GM12878 (cell line): ENCODE data around the gene UIMC1. TPM values are rescaled to one million over a fixed set of nuclear protein-coding genes. Genes with fewer than 3 reads are reported as not detected.

ENCODE experiments used
- ATAC-seq: fragments of 200-7000 bp; cut with Tn5 transposase; 3 replicates; pipeline ENCODE4 v1.9.1; 2020; ENCODE audit warnings: mild to moderate bottlenecking, moderate library complexity
- BruUV-seq: library from RNA; stranded (reverse); fragments of 400-500 nt; replicated peaks from 2 replicates; lab custom pipeline; 2021; lab: Mats Ljungman, UMichigan
- CTCF ChIA-PET: fragments of 300-600 bp; sonication (Branson Sonifier 250); formaldehyde crosslinking; extraction: SDS; loops from one replicate; lab custom pipeline; 2021; ENCODE audit warnings: inconsistent platforms; lab: Yijun Ruan, JAX
- POLR2A ChIA-PET: fragments of 350-600 bp; formaldehyde crosslinking; extraction: SDS; loops from one replicate; lab custom pipeline; 2021; ENCODE audit warnings: inconsistent platforms; lab: Charles Lee
- RAD21 ChIA-PET: fragments of 300-600 bp; sonication (Branson Sonifier 250); formaldehyde crosslinking; loops from one replicate; lab custom pipeline; 2023; ENCODE audit warnings: antibody characterized with exemption; ENCODE audit not compliant: unreplicated experiment; lab: Charles Lee
- SMC1A ChIA-PET: fragments of 300-600 bp; sonication (Branson Sonifier 250); formaldehyde crosslinking; loops from one replicate; lab custom pipeline; 2023; ENCODE audit not compliant: unreplicated experiment, uncharacterized antibody; lab: Charles Lee
- DNase-seq: peaks from one replicate; pipeline ENCODE4 v3.0.0-alpha.2; 2011; ENCODE audit warnings: low read depth, low spot score
- FAIRE-seq: peaks from 3 replicates; lab custom pipeline; 2011; peaks lifted over from hg19 to GRCh38; lab: Jason Lieb, UNC
- H2AFZ ChIP-seq: 2 replicates; pipeline ENCODE4 v1.6.0; 2011; ENCODE audit warnings: low read depth, low read length, control low read depth; ENCODE audit not compliant: control insufficient read depth
- H3K27ac ChIP-seq: 2 replicates; pipeline ENCODE4 v1.5.1; 2011; ENCODE audit warnings: control low read depth; ENCODE audit not compliant: control insufficient read depth, insufficient read depth
- H3K27me3 ChIP-seq, 2 experiments: replicated peaks in 1 of 2; 2 replicates each; pipeline versions ENCODE4 v1.6.0 to v1.6.1; 2011; ENCODE audit warnings: low read length in 1 of 2; ENCODE audit not compliant: control insufficient read depth in 2 of 2, insufficient read depth in 2 of 2
- H3K36me3 ChIP-seq, 2 experiments: 2 replicates each; pipeline ENCODE4 v1.5.1; 2011; ENCODE audit warnings: low read length in 1 of 2; ENCODE audit not compliant: control insufficient read depth in 2 of 2, insufficient read depth in 2 of 2
- H3K4me1 ChIP-seq: 2 replicates; pipeline ENCODE4 v1.6.1; 2011; ENCODE audit warnings: mild to moderate bottlenecking, low read length, moderate library complexity, mixed read lengths; ENCODE audit not compliant: control insufficient read depth, insufficient read depth
- H3K4me2 ChIP-seq: 2 replicates; pipeline ENCODE4 v1.6.0; 2011; ENCODE audit warnings: control low read depth; ENCODE audit not compliant: control insufficient read depth, insufficient read depth
- H3K4me3 ChIP-seq: fragments of 200-600 bp; sonication (generic); 2 replicates; pipeline ENCODE4 v1.5.1; 2016
- H3K79me2 ChIP-seq: 2 replicates; pipeline ENCODE4 v1.6.0; 2011; ENCODE audit warnings: low read length; ENCODE audit not compliant: control insufficient read depth, insufficient read depth
- H3K9ac ChIP-seq: 2 replicates; pipeline ENCODE4 v1.8.0; 2011; ENCODE audit warnings: low read length, control low read depth, mixed read lengths; ENCODE audit not compliant: control insufficient read depth, insufficient read depth
- H3K9me3 ChIP-seq: replicated peaks from 3 replicates; pipeline ENCODE4 v1.5.1; 2011; ENCODE audit warnings: mild to moderate bottlenecking, low read length; ENCODE audit not compliant: control insufficient read depth, insufficient read depth
- H4K20me1 ChIP-seq: 2 replicates; pipeline ENCODE4 v1.6.0; 2011; ENCODE audit not compliant: control insufficient read depth, insufficient read depth
- CTCF ChIP-seq, 3 experiments: IDR thresholded peaks in 2 of 3; conservative IDR thresholded peaks in 1 of 3; 2 replicates each; pipeline ENCODE4 v1.5.1; 2011; ENCODE audit warnings: low read depth in 3 of 3, low read length in 3 of 3, mild to moderate bottlenecking in 3 of 3, control low read depth in 2 of 3, moderate library complexity in 2 of 3, inconsistent platforms in 1 of 3, mixed read lengths in 1 of 3; ENCODE audit not compliant: control insufficient read depth in 2 of 3, insufficient read depth in 1 of 3; ENCODE audit errors: extremely low read depth in 1 of 3
- E2F8 ChIP-seq: fragments of 450-650 bp; IDR thresholded peaks from 2 replicates; pipeline ENCODE4 v1.6.1; 2018; ENCODE audit warnings: mild to moderate bottlenecking, low read depth, moderate library complexity; ENCODE audit not compliant: partially characterized antibody
- FOS ChIP-seq: IDR thresholded peaks from 3 replicates; pipeline ENCODE4 v1.6.1; 2011; ENCODE audit warnings: borderline replicate concordance; ENCODE audit not compliant: insufficient read length; ENCODE audit errors: extremely low read depth
- HCFC1 ChIP-seq: fragments of 150-350 bp; IDR thresholded peaks from 2 replicates; pipeline ENCODE4 v1.6.1; 2014; ENCODE audit warnings: low read length
- PAX8 ChIP-seq: fragments of 450-650 bp; IDR thresholded peaks from 2 replicates; pipeline ENCODE4 v1.6.1; 2017; ENCODE audit warnings: mild to moderate bottlenecking, moderate library complexity
- REST ChIP-seq: IDR thresholded peaks from 2 replicates; pipeline ENCODE4 v1.6.1; 2012; ENCODE audit warnings: mild to moderate bottlenecking, low read depth, low read length
- ZBED1 ChIP-seq: IDR thresholded peaks from 2 replicates; pipeline ENCODE4 v1.6.1; 2016; ENCODE audit warnings: borderline replicate concordance
- WGBS: methylation state at CpG from one replicate; pipeline ENCODE4 v1.1.6; 2016; ENCODE audit warnings: low lambda C conversion rate; ENCODE audit not compliant: insufficient replicate concordance, insufficient coverage; ENCODE audit errors: missing lambda C conversion rate; 5-methylcytosine and 5-hydroxymethylcytosine counted together
- in situ Hi-C: fragments of 300-500 bp; cut with MboI; formaldehyde crosslinking; loops from 9 replicates; pipeline ENCODE4 v1.14.3; 2018; ENCODE audit warnings: mixed read lengths
- intact Hi-C: fragments of 100-400 bp; cut with micrococcal nuclease; formaldehyde crosslinking; loops from one replicate; pipeline ENCODE4 v1.14.2; 2022; ENCODE audit not compliant: unreplicated experiment
- polyA plus RNA-seq, 11 experiments: library from polyadenylated mRNA; depleted of rRNA in 4 of 11; unstranded in 6 of 11; stranded (reverse) in 5 of 11; fragments of >200 nt; fragmentation: Nextera tagmentation in 4 of 11; fragmentation: Illumina TruSeq in 1 of 11; extraction: Ambion mirVana in 4 of 11; extraction: Trizol in 1 of 11; gene quantifications; 1 replicate in 1 of 11; 2 replicates in 10 of 11; pipeline versions ENCODE4 v1.2.1 to v1.2.3, GENCODE V29; 2011 to 2016; ENCODE audit warnings: inconsistent platforms in 2 of 11, missing spikeins in 2 of 11, low read depth in 1 of 11
- total RNA-seq, 4 experiments: library from RNA; depleted of rRNA in 3 of 4; stranded (reverse); fragments of >200 nt in 3 of 4; fragmentation: Illumina TruSeq in 1 of 4; extraction: Trizol in 1 of 4; gene quantifications; 2 replicates each; pipeline versions ENCODE4 v1.2.1 to v1.2.3, GENCODE V29; 2013 to 2021

The UIMC1 gene
- total and polyA plus RNA-seq, 10 of the 15 experiments (the other 5 are each of a cell fraction or from before 2014, with no cell fraction given), result 16.2 to 51.4 (median 32.7) TPM

GRCh38 chr5:177041936-177042335, 35.4 kb upstream of the UIMC1 start:
- WGBS, result 100% methylated on average over 2 of the region's 2 CpGs
- H3K36me3 ChIP-seq, result peaks cover 10 to 13% of the 10 kb centered on the region in 2 experiments
- H3K4me3 ChIP-seq, result no peak overlapping the region
- intact Hi-C loops, result no loop called here
- no peak overlapping the region for H3K27ac ChIP-seq
- CTCF ChIA-PET, result interaction anchor here (0.9 kb wide), 1 partner anchor 20 kb away, joined by 3 read pairs; no protein-coding TSS in a partner anchor
- FAIRE-seq, result no peak
- H2AFZ ChIP-seq, result no peak overlapping the region
- peaks cover 4% of the 10 kb centered on the region for H3K79me2 ChIP-seq
- in situ Hi-C loops, result no loop called here
- H3K4me1 ChIP-seq, result peaks cover 5% of the 10 kb centered on the region; the same call in 1 of the 2 replicates
- H3K9ac ChIP-seq, result no peak overlapping the region
- RAD21 ChIA-PET, result no interaction called here
- no peaks in the 10 kb centered on the region for H3K9me3 ChIP-seq
- no TSS peak for BruUV-seq
- H3K27me3 ChIP-seq, result no peaks in the 10 kb centered on the region
- DNase-seq, result no peak
- ATAC-seq, result no peak
- no peak overlapping the region for H3K4me2 ChIP-seq
- no peak for TF ChIP-seq HCFC1
- 0 out of 6 replicates have a peak, but pooled peaks of 1 of the 3 experiments have one; percentile 5 for TF ChIP-seq CTCF (IDR thresholded peaks at IDR 0.05 in 2 of 3, conservative IDR thresholded peaks at IDR 0.05 in 1 of 3; ENCODE audit: control insufficient read depth in 2 of 3, extremely low read depth in 1 of 3, insufficient read depth in 1 of 3, low read depth in 3 of 3, low read length in 3 of 3)
- POLR2A ChIA-PET, result no interaction called here
- SMC1A ChIA-PET, result interaction anchor here (1.1 to 1.2 kb wide), 2 partner anchors 9 to 39 kb away, joined by 3 read pairs; no protein-coding TSS in a partner anchor
- H4K20me1 ChIP-seq, result no peaks in the 10 kb centered on the region

- no peaks in the 10 kb centered on the region for H4K20me1 ChIP-seq
- H3K9ac ChIP-seq, result no peak overlapping the region
- peaks cover 4% of the 10 kb centered on the region for H3K79me2 ChIP-seq
- CTCF ChIA-PET, result interaction anchor here (0.5 kb wide), 1 partner anchor 55 kb away, joined by 4 read pairs; no protein-coding TSS in a partner anchor
- in situ Hi-C loops (no loop called here), intact Hi-C loops (no loop called here)
- DNase-seq, result no peak
- H3K9me3 ChIP-seq, result no peaks in the 10 kb centered on the region
- FAIRE-seq, result no peak
- peaks cover 10 to 13% of the 10 kb centered on the region in 2 experiments for H3K36me3 ChIP-seq
- ATAC-seq, result no peak
- 97% methylated on average over 3 of the region's 3 CpGs for WGBS
- no peaks in the 10 kb centered on the region for H3K27me3 ChIP-seq
- H3K27ac ChIP-seq, result no peak overlapping the region
- RAD21 ChIA-PET, result no interaction called here
- peaks cover 12% of the 10 kb centered on the region for H3K4me1 ChIP-seq
- H3K4me2 ChIP-seq, result no peak overlapping the region
- H3K4me3 ChIP-seq, result no peak overlapping the region
- no TSS peak for BruUV-seq
- H2AFZ ChIP-seq, result no peak overlapping the region
- SMC1A ChIA-PET, result interaction anchor here (1.1 to 1.2 kb wide), 2 partner anchors 10 to 38 kb away, joined by 3 read pairs; no protein-coding TSS in a partner anchor
- POLR2A ChIA-PET, result no interaction called here
- TF ChIP-seq REST (no peak), ZBED1 (no peak), FOS (no peak), E2F8 (no peak), PAX8 (no peak)
Measured at GRCh38 chr5:177040814-177041420, 34.3 kb upstream of the UIMC1 start.
